GM19099 (cell line): ENCODE results near the gene HEXIM2.
A peak's percentile ranks its signal among the peaks of the same experiment; 100 is the strongest.

Experiments
- POLR2A ChIP-seq: IDR thresholded peaks from 3 replicates; pipeline ENCODE4 v1.6.1; 2011; ENCODE audit warnings: low read depth; ENCODE audit not compliant: insufficient read length; ENCODE audit errors: extremely low read depth

Gene HEXIM2

GRCh38 chr17:45168991-45169752, 7.5 kb downstream of the HEXIM2 start:
- TF ChIP-seq POLR2A, result no peak

- TF ChIP-seq POLR2A, result no peak
These were observed 8.7 kb downstream of the HEXIM2 start for GRCh38 chr17:45170280-45170930.

GRCh38 chr17:45170931-45171337, 9.3 kb downstream of the HEXIM2 start:
- TF ChIP-seq POLR2A, result no peak

GRCh38 chr17:45171338-45172231, 9.9 kb downstream of the HEXIM2 start:
- no peak for TF ChIP-seq POLR2A

- TF ChIP-seq POLR2A, result no peak
These were observed 10.5 kb downstream of the HEXIM2 start for GRCh38 chr17:45172232-45172540.

GRCh38 chr17:45172541-45173286, 11.0 kb downstream of the HEXIM2 start:
- peak; percentile 32 for TF ChIP-seq POLR2A

GRCh38 chr17:45175759-45176115, 14.1 kb downstream of the HEXIM2 start:
- no peak for TF ChIP-seq POLR2A

GRCh38 chr17:45177563-45177962, 15.9 kb downstream of the HEXIM2 start:
- no peak for TF ChIP-seq POLR2A

GRCh38 chr17:45184144-45184543, 22.5 kb downstream of the HEXIM2 start:
- no peak for TF ChIP-seq POLR2A

GRCh38 chr17:45186801-45187354, 25.2 kb downstream of the HEXIM2 start:
- TF ChIP-seq POLR2A, result no peak

GRCh38 chr17:45189009-45189408, 27.3 kb downstream of the HEXIM2 start:
- no peak for TF ChIP-seq POLR2A

GRCh38 chr17:45190503-45191255, 29.0 kb downstream of the HEXIM2 start:
- no peak for TF ChIP-seq POLR2A

GRCh38 chr17:45195424-45195823, 33.7 kb downstream of the HEXIM2 start:
- no peak for TF ChIP-seq POLR2A

- TF ChIP-seq POLR2A, result no peak
These were observed 35.4 kb downstream of the HEXIM2 start for GRCh38 chr17:45197108-45197507.

- no peak for TF ChIP-seq POLR2A
These were observed 36.1 kb downstream of the HEXIM2 start for GRCh38 chr17:45197555-45198334.
